Psoas muscle (tissue), 8 donors: ENCODE measurements around the gene BANF2. TPM values are rescaled to one million over a fixed set of nuclear protein-coding genes. Genes with fewer than 3 reads are reported as not detected.

ENCODE experiments used
- ATAC-seq, 4 donors: fragments of 200-7000 bp; cut with Tn5 transposase; one replicate each; pipeline ENCODE4 v1.9.1; 2020; ENCODE audit warnings: moderate library complexity in 3 of 4, mild to moderate bottlenecking in 2 of 4
- DNase-seq, 2 donors: peaks; one replicate each; pipeline ENCODE4 v3.0.0-alpha.2; 2020
- H3K27ac ChIP-seq: fragments of 200-600 bp; one replicate; pipeline ENCODE4 v1.8.0; 2022
- H3K27me3 ChIP-seq, 3 donors: fragments of 200-600 bp in 1 of 3; one replicate each; pipeline versions ENCODE4 v1.6.1 to v1.8.0; 2013 to 2022; ENCODE audit warnings: low read length in 2 of 3, mild to moderate bottlenecking in 2 of 3, moderate library complexity in 1 of 3; ENCODE audit not compliant: insufficient read depth in 3 of 3
- H3K36me3 ChIP-seq, 2 donors: fragments of 200-600 bp in 1 of 2; one replicate each; pipeline versions ENCODE4 v1.6.1 to v1.8.0; 2013 to 2022; ENCODE audit warnings: low read depth in 1 of 2, mild to moderate bottlenecking in 1 of 2, moderate library complexity in 1 of 2; ENCODE audit not compliant: insufficient read depth in 1 of 2
- H3K4me1 ChIP-seq: fragments of 200-600 bp; one replicate; pipeline ENCODE4 v1.8.0; 2022
- H3K4me3 ChIP-seq: fragments of 200-600 bp; one replicate; pipeline ENCODE4 v1.8.0; 2022; ENCODE audit warnings: mild to moderate bottlenecking
- H3K9me3 ChIP-seq: fragments of 200-600 bp; one replicate; pipeline ENCODE4 v1.8.0; 2022
- WGBS, 3 donors: extraction: QIAGEN DNeasy Blood & Tissue Kit; methylation state at CpG; one replicate each; pipeline versions ENCODE4 v1.1.6 to v1.1.7; 2013; 5-methylcytosine and 5-hydroxymethylcytosine counted together
- intact Hi-C, 2 donors: fragments of 100-400 bp; cut with DNase I; formaldehyde crosslinking; loops; one replicate each; pipeline versions ENCODE4 v1.11.0 to v1.14.2; 2022
- polyA plus RNA-seq, 3 donors: library from polyadenylated mRNA; stranded (reverse); fragments of 200-250 nt; gene quantifications; one replicate each; pipeline ENCODE4 v1.2.3, GENCODE V29; 2013
- total RNA-seq, 4 donors: library from RNA; stranded (reverse); fragmentation: NEBNext Ultra II Directional in 2 of 4; extraction: Animal tissue kit (Norgen Biotek cat#: 25700) in 2 of 4; gene quantifications; one replicate each; pipeline versions ENCODE4 v1.2.1 to v1.2.4, GENCODE V29; 2021 to 2023
- TF ChIP-seq, protein P1 (sequence below): fragments of 200-600 bp; IDR thresholded peaks from one replicate; pipeline ENCODE4 v1.8.0; 2022; ENCODE audit warnings: antibody characterized with exemption
- donor health status: healthy with polysubstance abuse.
- donor health status: DM: no; HTN: no; CAD: no; lungs with moderate emphysema.
- donor health status: Bipolar disorder and iron deficiency.
- donor health status: healthy.
- donor health status: DM: yes; HTN: yes; CAD: no.
- donor health status: DM: no; HTN: no; CAD: no.
- donor health status: DM: no; HTN: no; CAD: no.
- donor health status: DM: yes; HTN: yes; CAD: no.

Gene BANF2
- total and polyA plus RNA-seq, 7 donors, result not detected

DNA sequence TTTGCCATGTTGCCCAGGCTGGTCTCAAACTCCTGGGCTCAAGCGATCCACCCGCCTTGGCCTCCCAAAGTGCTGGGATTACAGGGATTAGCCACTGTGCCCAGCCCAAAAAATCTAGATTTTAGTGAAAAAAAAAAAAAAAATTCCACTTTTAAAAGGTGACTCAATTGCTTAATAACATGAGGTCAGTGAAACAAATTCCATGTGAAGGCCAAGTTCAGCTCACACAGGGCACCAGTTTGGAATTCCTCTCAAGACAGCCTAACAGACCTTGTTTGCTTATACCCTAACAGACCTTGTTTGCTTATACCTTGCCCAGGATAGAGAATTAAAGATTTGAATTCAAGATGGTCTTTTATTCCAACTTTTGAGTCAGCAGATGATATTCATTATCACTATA lies 22.8 kb upstream of the BANF2 start:
- DNase-seq (no peak), ATAC-seq (no peak)
- Histone ChIP-seq H3K27ac (no peak overlapping the region), H3K36me3 (peaks cover 0 to 6% of the 10 kb centered on the region in 2 donors), H3K27me3 (no peaks in the 10 kb centered on the region), H3K4me3 (no peak overlapping the region), H3K9me3 (no peaks in the 10 kb centered on the region), H3K4me1 (peaks cover 20% of the 10 kb centered on the region)
- intact Hi-C loops, result no loop called here
- TF ChIP-seq, protein P1, sequence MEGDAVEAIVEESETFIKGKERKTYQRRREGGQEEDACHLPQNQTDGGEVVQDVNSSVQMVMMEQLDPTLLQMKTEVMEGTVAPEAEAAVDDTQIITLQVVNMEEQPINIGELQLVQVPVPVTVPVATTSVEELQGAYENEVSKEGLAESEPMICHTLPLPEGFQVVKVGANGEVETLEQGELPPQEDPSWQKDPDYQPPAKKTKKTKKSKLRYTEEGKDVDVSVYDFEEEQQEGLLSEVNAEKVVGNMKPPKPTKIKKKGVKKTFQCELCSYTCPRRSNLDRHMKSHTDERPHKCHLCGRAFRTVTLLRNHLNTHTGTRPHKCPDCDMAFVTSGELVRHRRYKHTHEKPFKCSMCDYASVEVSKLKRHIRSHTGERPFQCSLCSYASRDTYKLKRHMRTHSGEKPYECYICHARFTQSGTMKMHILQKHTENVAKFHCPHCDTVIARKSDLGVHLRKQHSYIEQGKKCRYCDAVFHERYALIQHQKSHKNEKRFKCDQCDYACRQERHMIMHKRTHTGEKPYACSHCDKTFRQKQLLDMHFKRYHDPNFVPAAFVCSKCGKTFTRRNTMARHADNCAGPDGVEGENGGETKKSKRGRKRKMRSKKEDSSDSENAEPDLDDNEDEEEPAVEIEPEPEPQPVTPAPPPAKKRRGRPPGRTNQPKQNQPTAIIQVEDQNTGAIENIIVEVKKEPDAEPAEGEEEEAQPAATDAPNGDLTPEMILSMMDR, result no peak
- 64 to 93% (median 77%) methylated on average over 2 of the region's 2 CpGs for WGBS, 3 donors

DNA sequence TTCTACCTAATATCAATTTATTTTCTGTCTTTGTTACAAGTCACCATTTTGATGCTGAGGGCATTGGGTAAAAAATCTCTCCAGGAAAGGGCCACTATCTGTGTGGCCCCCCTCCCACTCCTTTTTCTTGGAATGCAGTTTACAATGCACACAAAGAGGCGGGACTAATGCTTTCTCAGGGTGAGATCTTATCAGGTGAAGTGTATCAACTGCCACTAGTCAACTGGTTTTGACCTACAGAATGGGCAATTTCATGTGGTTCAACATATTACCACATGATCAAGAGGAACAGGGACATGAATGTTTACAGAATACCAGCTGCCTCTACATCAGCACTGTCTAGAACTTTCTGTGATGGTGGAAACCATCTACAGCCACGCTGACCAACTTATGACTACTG lies 21.5 kb upstream of the BANF2 start:
- 82 to 93% (median 90%) methylated on average over 2 of the region's 2 CpGs for WGBS, 3 donors
- ATAC-seq (no peak), DNase-seq (no peak)
- TF ChIP-seq, protein P1, result no peak
- intact Hi-C loops, result no loop called here
- Histone ChIP-seq H3K27me3 (no peaks in the 10 kb centered on the region), H3K9me3 (no peaks in the 10 kb centered on the region), H3K36me3 (peaks cover 0 to 6% of the 10 kb centered on the region in 2 donors), H3K4me3 (no peak overlapping the region), H3K27ac (no peak overlapping the region), H3K4me1 (peaks cover 22% of the 10 kb centered on the region)

DNA sequence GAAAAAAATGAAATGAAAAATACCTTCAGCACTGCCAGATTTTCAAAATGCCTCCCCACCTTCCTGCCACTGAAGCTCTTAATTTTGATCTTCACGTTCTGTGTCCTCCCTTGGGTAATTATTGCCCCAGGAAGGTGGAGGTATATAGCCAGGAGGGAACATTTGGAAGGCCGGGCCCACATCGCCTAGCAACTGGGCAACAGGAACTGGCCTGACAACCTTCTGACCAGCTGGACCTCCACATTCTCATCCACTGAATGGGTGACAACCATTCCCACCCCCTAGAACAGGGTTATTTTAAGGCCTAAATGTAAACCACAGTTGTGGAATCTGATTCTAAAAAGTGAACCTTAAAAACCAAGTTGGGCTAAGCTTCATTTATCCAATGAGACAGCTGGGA lies 20.9 kb upstream of the BANF2 start:
- DNase-seq, result no peak

DNA sequence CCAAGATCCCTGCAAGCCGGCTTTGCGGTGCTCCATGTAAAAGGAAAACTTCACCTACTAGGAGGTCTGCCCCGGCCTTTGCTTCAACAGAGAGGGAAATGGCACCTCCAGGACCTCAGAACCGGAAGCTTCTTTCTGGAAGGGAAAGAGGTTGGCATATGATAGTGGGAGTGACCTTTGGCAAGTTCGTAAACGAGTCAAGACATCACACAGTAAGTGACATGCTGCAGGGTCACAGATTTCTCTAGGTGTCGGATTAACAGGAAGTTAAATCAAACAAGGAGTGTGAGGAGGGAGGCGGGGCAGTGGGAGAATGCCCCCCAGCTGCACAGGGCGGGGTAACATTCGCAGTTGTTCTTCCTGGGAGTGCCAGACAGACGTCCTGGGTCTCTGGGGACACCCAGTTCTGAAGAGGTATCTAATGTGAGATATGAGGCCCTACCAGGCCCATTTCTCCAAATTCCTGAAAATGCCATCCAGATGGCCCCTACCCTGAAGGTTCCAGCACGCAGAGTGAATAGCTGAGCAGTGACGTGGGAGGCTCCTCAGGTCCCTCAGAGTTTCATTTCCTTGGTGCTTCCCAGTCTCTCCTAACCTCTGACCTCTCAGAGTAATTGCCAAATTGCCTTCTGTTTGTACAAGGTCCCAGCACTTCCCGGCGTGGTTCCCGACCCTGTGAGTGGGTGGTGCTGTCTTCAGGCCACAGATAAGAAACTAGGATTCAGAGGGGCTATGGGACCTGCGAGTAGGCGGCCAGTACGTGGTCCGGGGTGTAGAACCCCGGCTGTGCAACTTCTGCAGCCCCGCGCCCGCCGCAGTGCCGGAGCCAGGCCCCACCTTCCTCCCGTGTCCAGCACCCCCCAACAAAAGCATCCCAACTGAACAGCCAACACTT lies 19.6 kb upstream of the BANF2 start:
- no peak for ATAC-seq
- peak; percentile 58 to 72 for DNase-seq
- Histone ChIP-seq H3K27ac (peak overlapping the region; percentile 81), H3K36me3 (peaks cover 0 to 6% of the 10 kb centered on the region in 2 donors), H3K4me1 (peaks cover 22% of the 10 kb centered on the region), H3K4me3 (peak overlapping the region; percentile 75), H3K27me3 (no peaks in the 10 kb centered on the region), H3K9me3 (no peaks in the 10 kb centered on the region)
- intact Hi-C loops, result loop anchor here (2.0 to 5.0 kb wide), 4 partner anchors 217 to 322 kb away; no protein-coding TSS in a partner anchor
- WGBS, 3 donors, result 24 to 38% (median 32%) methylated on average over 27 of the region's 27 CpGs
- TF ChIP-seq, protein P1, result no peak

More for the DNA sequence above, 20.9 kb upstream of the BANF2 start:
- Histone ChIP-seq H3K4me1 (peaks cover 22% of the 10 kb centered on the region), H3K27me3 (no peaks in the 10 kb centered on the region), H3K36me3 (peaks cover 0 to 6% of the 10 kb centered on the region in 2 donors), H3K9me3 (no peaks in the 10 kb centered on the region), H3K27ac (no peak overlapping the region), H3K4me3 (no peak overlapping the region)
- no peak for ATAC-seq
- intact Hi-C loops, result no loop called here
- 73 to 80% (median 73%) methylated on average over 3 of the region's 3 CpGs for WGBS, 3 donors
- TF ChIP-seq, protein P1, result no peak
